AG09309 (cell line): ENCODE measurements around the gene VWA1.
"Not testable (repeated sequence)": the region's sequence is repeated elsewhere in the genome, so short reads cannot be mapped to it uniquely, and the experiment has no call there.

Experiments
- DNase-seq: peaks from one replicate; pipeline ENCODE4 v3.0.0-alpha.2; 2010; ENCODE audit warnings: low read depth
- H3K4me3 ChIP-seq: 2 replicates; pipeline ENCODE4 v1.5.1; 2011; ENCODE audit warnings: mild to moderate bottlenecking, low read depth, low read length, moderate library complexity; ENCODE audit not compliant: control insufficient read depth
- TF ChIP-seq, protein P1 (sequence below): IDR thresholded peaks from 2 replicates; pipeline ENCODE4 v1.5.1; 2011; ENCODE audit warnings: mild to moderate bottlenecking, low read depth, low read length, inconsistent platforms; ENCODE audit not compliant: insufficient read depth, control insufficient read depth; ENCODE audit errors: missing control alignments

Gene VWA1

DNA sequence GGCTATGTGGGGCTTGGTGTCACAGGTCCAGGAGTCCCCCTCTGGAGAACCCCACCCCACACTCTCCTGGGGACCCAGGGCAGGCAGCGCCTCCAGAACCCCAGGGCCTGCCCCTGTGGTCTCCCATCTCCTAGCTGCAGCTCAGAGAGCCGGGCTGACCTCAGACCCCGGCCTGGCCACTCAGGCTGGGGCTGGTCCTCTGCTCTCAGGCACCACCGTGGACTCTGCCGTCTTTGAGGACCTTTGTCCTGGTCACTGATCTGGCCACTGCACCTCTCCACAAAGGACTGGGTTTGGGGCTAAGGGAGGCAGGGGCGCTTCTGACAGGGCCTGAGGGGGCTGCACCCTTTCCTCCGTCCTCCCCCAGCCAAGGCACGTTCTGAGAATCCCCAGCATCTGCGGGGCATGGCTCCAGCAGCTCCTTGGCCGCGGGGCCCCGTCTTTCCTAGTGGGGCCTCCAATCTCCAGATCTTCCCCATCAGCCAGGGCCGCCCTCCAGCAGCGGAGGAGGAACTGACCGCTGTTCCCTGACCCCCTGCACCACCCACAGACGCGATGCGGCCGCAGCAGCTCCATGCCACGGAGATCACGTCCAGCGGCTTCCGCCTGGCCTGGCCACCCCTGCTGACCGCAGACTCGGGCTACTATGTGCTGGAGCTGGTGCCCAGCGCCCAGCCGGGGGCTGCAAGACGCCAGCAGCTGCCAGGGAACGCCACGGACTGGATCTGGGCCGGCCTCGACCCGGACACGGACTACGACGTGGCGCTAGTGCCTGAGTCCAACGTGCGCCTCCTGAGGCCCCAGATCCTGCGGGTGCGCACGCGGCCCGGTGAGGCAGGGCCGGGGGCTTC lies 3.3 kb downstream of the VWA1 start:
- no peak overlapping the region for H3K4me3 ChIP-seq
- DNase-seq: no peak
- TF ChIP-seq, protein P1, sequence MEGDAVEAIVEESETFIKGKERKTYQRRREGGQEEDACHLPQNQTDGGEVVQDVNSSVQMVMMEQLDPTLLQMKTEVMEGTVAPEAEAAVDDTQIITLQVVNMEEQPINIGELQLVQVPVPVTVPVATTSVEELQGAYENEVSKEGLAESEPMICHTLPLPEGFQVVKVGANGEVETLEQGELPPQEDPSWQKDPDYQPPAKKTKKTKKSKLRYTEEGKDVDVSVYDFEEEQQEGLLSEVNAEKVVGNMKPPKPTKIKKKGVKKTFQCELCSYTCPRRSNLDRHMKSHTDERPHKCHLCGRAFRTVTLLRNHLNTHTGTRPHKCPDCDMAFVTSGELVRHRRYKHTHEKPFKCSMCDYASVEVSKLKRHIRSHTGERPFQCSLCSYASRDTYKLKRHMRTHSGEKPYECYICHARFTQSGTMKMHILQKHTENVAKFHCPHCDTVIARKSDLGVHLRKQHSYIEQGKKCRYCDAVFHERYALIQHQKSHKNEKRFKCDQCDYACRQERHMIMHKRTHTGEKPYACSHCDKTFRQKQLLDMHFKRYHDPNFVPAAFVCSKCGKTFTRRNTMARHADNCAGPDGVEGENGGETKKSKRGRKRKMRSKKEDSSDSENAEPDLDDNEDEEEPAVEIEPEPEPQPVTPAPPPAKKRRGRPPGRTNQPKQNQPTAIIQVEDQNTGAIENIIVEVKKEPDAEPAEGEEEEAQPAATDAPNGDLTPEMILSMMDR: no peak

DNA sequence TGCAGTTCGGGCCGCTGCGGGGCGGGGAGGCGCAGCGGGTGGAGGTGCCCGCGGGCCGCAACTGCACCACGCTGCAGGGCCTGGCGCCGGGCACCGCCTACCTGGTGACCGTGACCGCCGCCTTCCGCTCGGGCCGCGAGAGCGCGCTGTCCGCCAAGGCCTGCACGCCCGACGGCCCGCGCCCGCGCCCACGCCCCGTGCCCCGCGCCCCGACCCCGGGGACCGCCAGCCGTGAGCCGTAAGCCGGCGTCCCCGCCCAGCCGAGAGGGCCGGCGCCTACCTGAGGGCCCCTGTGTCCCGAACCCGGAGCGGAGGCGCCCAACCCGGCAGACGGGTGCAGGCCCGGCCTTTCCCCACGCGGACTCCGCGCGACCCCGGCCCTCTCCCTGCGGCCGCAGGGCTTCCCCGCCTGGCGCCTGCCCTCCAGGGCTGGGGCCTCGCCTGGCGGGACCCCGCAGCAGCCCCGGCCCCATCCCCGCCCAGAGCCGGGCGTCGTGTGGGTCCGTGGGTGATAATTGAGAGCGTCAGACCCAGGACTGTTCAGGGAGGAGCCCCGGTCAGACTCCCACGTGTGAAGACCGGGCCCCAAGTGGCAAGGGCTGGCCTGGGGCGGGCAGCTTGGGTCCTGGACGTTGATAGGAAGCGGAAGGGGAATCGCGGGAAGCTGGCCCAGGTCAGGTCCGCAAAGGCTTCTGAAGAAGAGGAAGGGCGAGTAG lies 4.2 kb downstream of the VWA1 start:
- no peak overlapping the region for H3K4me3 ChIP-seq
- DNase-seq: no peak
- TF ChIP-seq, protein P1: no peak

DNA sequence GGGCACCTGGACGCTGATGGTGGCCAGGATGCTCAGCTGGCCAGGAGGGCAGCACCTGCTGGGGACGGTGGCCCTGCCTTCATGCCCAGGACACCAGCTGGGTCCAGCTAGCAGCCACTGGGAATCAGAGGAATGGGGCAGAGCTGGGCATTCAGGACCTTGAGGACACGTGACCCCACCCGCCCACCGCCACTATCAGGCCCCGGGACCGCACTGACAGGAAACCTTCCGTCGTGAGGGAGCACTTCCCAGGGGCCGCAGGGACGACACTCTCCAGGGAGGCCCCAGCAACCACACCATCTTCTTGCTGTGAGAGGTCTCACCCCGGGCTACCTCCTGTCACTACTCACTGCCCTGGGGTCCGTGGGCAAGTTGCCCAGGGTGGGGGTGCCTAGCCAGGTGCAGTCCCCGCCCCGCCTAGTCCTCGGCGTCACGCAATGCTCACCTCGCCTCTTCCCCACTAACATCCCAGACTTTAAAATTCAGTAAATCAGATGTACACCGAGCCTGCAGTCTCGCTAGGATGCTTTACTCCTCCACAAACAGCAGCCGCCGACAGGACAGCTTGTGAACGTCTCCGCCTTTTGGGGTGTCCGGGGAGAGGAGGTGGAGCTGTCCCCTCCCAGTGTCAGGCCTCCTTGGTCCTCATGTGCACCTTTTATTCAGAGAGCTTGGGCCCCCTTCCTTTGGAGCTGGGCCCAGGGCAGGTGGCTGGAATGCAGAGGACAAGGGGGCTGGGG lies 4.9 kb downstream of the VWA1 start:
- H3K4me3 ChIP-seq: no peak overlapping the region
- TF ChIP-seq, protein P1: no peak
- no peak for DNase-seq

DNA sequence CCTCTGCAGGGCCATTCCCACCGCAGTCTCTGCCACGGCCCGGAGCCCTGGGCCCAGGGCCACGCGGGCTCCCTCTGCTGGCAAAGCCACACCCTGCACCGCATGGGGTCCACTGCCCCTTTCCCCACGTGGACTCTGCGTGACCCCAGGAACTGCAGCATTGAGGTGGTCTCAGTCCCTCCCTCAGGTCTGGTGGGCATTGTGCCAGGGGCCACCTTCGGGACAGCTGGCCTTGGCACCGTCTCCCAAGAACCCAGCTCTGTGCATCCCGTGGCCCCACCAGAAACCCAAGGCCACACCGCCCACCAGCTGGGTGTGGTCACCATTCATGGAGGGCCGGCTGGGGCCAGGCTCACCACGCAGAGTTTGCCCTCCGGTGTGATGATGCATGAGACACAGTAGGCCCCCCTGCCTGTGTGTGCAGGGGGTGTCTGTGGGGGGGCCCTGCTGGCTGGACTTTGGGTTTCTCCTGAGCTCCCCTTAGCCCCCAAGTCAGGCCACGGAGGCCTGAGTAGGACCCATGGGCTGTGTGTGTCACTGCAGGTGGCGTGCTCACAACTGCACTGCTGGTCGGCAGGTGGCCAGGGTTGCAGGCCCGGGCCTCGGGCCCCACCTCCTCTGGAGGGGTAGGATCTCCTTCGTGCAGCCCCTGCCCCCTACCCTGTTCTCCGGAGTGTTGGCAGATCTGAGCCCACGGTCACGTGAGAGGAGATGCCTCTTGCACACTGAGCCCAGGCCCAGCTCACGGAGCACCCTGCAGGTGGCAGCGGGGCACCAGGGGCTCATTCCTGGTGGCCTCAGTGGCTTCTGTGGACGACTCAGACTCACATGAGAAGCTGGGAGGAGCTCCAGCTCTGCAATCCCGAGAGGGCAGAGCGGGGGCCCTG lies 5.8 kb downstream of the VWA1 start:
- TF ChIP-seq, protein P1: peak; percentile 86
- no peak overlapping the region for H3K4me3 ChIP-seq
- DNase-seq: no peak

DNA sequence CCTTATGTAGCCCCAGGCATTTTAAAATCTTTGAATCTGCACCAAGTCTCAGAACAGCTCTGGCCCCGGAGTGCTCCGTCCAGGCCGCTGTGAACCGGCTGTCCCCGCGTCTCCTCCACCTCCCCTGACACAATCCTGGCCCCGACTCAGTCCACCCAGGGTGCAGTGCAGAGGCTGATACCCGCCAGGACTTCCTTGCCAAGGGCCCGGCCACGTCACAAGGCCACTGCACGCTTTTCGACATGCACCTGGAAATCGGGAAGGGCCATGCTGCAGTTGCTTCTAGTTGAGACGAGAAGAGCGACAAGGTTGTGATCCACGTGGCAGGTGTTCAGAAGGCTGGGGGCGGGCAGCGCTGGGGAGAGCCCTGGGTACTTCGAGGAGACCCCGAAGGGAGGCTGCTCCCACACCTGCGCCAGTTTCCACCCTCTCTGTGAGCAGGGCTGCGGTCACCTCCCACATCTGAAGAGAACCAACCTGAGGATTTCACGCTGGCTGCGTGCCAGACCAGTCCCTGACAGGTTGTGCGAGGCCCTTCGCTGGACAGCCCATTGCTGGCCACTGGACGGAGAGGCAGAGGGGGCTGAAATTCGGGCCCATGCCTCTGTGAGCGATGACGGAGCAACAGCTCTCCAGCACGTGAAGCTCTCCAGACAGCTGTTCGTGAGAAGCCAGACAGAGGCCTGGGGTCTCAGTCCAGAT lies 6.7 kb downstream of the VWA1 start:
- TF ChIP-seq, protein P1: no peak
- H3K4me3 ChIP-seq: no peak overlapping the region
- DNase-seq: no peak

DNA sequence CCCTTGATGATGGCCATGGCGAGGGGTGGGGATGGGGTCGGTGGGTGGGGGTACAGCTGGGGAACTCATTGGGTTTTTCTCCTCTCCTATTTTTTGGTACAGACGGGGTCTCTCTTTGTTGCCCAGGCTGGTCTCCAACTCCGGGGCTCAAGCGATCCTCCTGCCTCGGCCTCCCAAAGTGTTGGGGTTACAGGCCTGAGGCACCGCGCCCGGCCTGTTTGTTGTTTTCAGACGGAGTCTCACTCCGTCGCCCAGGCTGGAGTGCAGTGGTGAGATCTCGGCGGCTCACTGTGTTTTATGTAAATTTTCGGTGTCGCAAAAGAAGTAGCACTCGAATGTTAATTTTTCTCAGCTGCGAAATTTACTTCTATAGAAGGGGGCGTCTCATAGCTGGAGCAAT lies 11.1 kb downstream of the VWA1 start:
- DNase-seq, H3K4me3 ChIP-seq: not testable (repeated sequence)
